GF-D8 (cell line): Measurements from ENCODE around the gene PGM2.
"Not testable (repeated sequence)": the region's sequence is repeated elsewhere in the genome, so short reads cannot be mapped to it uniquely, and the experiment has no call there.

Source experiments
- DNase-seq: peaks from one replicate; lab custom pipeline; 2025; lab: John Stamatoyannopoulos, UW

Gene PGM2

DNA sequence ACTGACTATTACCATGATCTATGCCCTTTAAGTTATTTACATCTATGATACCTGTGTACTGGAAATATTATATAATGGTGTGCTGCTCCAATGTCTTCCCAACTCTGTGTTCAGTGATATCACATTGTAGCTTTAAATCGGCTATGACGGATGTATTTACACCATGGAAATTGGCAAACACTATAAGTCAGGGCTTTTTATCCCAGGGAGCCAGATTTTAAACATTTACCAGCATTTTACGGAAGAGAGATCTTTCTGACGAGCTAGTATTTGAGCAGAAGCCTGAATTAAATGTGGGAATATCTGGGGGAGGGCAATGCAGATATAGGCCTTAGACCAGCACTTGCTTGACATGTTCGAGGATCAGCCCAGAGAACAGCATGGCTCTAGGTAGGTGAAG is 7.7 kb upstream of the PGM2 start:
- no peak for DNase-seq

- DNase-seq: not testable (repeated sequence)
Observed at GRCh38 chr4:37820458-37820857, 6.0 kb upstream of the PGM2 start.

DNA sequence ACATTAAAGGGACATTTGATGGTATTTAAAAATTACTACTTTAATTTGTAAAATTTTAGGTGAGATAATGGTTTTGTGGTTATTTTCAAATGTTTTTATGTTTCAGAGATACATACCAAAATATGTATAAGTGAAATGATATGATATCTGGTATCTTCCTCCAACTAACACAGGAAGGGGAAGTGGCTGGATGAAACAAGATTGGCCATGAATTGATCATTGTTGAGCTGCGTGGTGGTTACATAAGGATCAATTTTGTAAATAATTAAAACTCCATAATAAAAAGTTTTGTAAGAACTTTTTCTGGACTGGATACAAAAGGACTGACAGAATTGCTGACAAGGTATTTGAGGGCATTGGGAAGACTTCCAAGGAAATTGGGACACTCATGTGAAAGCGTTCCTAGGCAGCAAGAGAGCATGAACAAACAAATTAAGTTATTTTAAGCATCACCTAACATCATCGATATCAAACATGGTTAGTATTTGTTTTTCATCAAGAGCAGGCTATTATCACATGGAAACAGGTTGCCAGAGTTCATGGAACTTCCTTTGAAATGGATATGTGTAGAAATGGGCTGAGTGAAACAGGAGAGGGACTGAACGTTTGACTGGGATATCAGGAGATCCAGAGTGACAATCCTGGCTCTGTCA is 4.4 kb upstream of the PGM2 start:
- no peak for DNase-seq

DNA sequence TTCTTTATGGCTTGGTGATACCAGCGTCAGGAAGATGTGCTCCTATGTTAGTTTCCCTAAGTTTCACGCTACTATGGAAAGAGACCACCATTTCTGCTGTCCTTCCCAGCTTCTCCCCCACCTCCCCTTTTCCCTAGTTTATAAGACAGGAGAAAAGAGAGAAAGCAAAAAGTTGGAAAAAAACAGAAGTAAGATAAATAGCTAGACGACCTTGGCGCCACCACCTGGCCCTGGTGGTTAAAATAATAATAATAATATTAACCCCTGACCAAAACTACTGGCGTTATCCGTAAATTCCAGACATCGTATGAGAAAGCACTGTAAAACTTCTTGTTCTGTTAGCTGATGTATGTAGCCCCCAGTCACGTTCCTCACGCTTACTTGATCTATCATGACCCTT is 985 bp upstream of the PGM2 start:
- not testable (repeated sequence) for DNase-seq

GRCh38 chr4:37825968-37826294 is 555 bp upstream of the PGM2 start:
- peak; percentile 74 for DNase-seq

- DNase-seq: no peak
Observed at GRCh38 chr4:37827030-37827685, 672 bp downstream of the PGM2 start.

- DNase-seq: no peak
Observed at GRCh38 chr4:37827802-37828321, 1.4 kb downstream of the PGM2 start.

DNA sequence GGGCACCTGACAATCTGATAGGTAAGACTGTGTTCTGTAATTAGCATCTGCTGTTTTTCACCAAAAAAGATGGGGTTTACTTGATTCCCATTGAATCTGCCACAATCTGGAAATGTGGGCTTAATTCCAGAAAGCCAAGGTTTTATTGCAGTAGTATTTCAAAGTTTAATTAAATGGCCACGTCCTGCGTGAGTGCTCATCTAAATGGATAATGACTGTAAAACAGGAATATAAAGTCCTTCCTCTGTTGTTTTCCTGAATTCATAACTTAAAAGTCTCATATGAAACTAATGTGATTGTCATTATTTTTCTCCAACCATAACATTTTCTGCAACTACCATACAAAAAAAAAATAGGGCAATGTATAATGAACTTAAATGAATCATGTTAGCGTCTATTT is 2.4 kb downstream of the PGM2 start:
- no peak for DNase-seq

- no peak for DNase-seq
Observed at GRCh38 chr4:37830640-37831039, 4.2 kb downstream of the PGM2 start.

DNA sequence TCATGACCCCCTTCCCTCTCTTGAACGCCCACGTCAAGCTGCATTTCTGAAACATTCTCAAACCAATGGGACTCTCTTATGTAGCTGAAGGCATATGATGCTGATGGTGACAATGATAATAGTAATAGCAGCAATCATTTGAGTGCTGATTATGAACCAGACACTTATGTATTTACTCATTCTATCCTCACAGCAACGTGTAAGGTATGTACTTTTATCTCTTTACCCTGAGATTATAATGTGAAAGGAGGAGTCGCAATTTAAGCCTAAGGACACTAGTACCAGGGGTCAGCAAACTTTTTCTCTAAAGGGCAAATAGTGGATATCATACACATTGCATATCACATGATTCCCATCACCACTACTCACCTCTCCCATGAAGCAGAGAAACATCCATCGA is 8.5 kb downstream of the PGM2 start:
- DNase-seq: no peak

- DNase-seq: no peak
Observed at GRCh38 chr4:37835806-37836205, 9.3 kb downstream of the PGM2 start.

- DNase-seq: no peak
Observed at GRCh38 chr4:37836274-37836673, 9.8 kb downstream of the PGM2 start.

DNA sequence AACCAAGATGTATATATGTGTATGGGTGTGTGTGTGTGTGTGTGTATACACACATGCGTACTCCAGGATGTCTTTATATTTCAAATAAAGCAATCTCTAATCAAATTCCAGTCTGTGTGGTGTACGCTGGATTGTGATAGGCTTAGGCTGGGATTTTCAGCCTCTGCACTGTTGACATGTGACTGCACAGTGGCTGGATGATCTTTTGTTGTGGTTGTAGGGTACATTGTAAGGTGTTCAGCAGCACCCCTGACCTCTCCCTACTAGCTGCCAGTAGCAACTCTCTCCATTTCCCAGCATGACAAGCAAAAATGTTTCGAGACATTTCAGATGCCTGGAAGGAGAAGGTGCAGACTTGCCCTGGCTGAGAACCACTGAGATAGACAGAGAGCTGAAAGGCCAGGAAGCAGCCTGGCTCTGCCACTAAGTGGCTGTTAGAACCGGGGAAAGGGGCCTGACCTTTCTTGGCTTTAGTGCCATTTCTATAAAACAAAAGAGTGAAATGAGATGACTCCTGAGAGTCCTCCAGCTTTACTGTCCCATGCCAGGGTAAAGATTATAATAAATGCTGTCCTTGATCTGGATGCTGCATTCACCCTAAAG is 10.5 kb downstream of the PGM2 start:
- DNase-seq: no peak

- DNase-seq: peak; percentile 55
Observed at GRCh38 chr4:37837446-37837845, 11.0 kb downstream of the PGM2 start.

- no peak for DNase-seq
Observed at GRCh38 chr4:37839426-37839825, 12.9 kb downstream of the PGM2 start.

- DNase-seq: no peak
Observed at GRCh38 chr4:37844204-37844603, 17.7 kb downstream of the PGM2 start.

GRCh38 chr4:37845201-37845600 is 18.7 kb downstream of the PGM2 start:
- no peak for DNase-seq

- DNase-seq: no peak
Observed at GRCh38 chr4:37847311-37847884, 20.9 kb downstream of the PGM2 start.

GRCh38 chr4:37852376-37852775 is 25.9 kb downstream of the PGM2 start:
- no peak for DNase-seq

DNA sequence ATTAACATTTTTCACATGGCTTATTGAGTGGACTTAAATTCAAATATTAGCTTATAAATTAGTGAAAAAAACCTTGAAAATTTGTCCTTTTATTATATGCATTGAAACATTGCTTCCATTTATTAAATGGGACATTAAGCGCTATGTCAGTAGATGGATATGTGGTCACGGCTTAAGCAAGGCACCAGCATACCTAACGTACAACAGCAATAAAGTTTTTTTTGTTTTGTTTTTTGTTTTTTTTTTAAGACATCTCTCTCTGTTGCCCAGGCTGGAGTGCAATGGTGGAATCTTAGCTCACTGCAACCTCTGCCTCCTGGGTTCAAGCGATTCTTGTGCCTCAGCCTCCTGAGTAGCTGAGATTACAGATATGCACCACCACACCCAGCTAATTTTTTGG is 31.6 kb downstream of the PGM2 start:
- DNase-seq: no peak

GRCh38 chr4:37858872-37859271 is 32.4 kb downstream of the PGM2 start:
- no peak for DNase-seq

DNA sequence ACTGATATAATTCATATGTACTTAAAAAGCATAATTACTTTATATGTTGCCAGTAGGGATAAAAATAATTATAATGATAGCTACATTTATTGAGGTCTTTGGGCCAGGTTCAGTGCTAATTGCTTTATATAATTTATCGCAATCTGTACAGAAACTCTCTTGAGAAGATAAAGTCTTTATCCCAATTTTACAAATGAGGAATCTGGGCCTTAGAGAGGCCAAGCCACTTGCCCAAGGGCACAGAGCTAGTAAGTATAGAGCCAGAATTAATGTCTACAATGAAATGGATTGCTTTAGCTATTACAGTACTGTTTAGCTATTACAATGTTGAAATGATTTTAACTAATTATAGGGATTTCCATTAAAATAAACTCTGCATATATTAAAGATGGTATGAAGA is 33.8 kb downstream of the PGM2 start:
- DNase-seq: no peak

DNA sequence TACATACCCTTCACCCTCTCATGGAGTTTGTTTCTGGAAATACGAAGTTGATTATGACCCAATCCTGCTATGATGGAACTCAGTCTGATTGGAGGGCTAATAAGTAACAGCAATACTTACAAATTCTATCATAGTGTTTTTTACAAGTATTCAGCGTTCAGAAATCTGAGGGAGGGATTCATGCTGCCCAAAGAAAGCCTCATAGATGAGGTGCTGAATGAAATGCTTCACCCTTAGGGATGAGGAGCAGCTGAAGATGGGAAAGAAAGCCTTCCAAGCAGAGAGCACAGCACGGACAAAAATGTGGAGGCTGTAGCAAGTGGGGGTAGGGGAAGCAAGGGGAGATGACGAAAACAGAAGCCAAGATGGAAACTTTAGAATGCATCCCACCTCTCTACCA is 36.5 kb downstream of the PGM2 start:
- no peak for DNase-seq
